Fibroblast of skin of left biceps (primary cell): ENCODE data around the gene SHKBP1.
"Not testable (repeated sequence)": the region's sequence is repeated elsewhere in the genome, so short reads cannot be mapped to it uniquely, and the experiment has no call there.

Source experiments
- DNase-seq, 2 experiments: peaks; one replicate each; pipeline ENCODE4 v3.0.0-alpha.2; 2013; ENCODE audit warnings: low read depth in 2 of 2

The SHKBP1 gene

GRCh38 chr19:40576585-40577451, at the start of gene SHKBP1:
TSS of gene SHKBP1 (plus strand) at chr19:40576873. CDS start at chr19:40576900, 27 bp downstream.
- DNase-seq, result peak; percentile 87 to 88

GRCh38 chr19:40528078-40528477, 48.6 kb upstream of the SHKBP1 start:
- no peak for DNase-seq

- no peak for DNase-seq
These were observed 48.1 kb upstream of the SHKBP1 start for GRCh38 chr19:40528533-40529092.

GRCh38 chr19:40529093-40529954, 47.3 kb upstream of the SHKBP1 start:
- peak; percentile 20 to 36 for DNase-seq

- DNase-seq, result no peak
These were observed 46.4 kb upstream of the SHKBP1 start for GRCh38 chr19:40530091-40530901.

- no peak for DNase-seq
These were observed 43.2 kb upstream of the SHKBP1 start for GRCh38 chr19:40533508-40533907.

- no peak for DNase-seq
These were observed 42.5 kb upstream of the SHKBP1 start for GRCh38 chr19:40534148-40534547.

GRCh38 chr19:40539070-40539469, 37.6 kb upstream of the SHKBP1 start:
- DNase-seq, result no peak

GRCh38 chr19:40542202-40542859, 34.3 kb upstream of the SHKBP1 start:
- DNase-seq, result no peak

- DNase-seq, result no peak
These were observed 33.6 kb upstream of the SHKBP1 start for GRCh38 chr19:40543029-40543597.

- not testable (repeated sequence) for DNase-seq
These were observed 30.4 kb upstream of the SHKBP1 start for GRCh38 chr19:40546153-40546841.

- DNase-seq, result not testable (repeated sequence)
These were observed 29.5 kb upstream of the SHKBP1 start for GRCh38 chr19:40547190-40547589.

GRCh38 chr19:40547836-40548235, 28.8 kb upstream of the SHKBP1 start:
- DNase-seq, result no peak

- DNase-seq, result no peak
These were observed 27.5 kb upstream of the SHKBP1 start for GRCh38 chr19:40549007-40549708.

- DNase-seq, result no peak
These were observed 25.7 kb upstream of the SHKBP1 start for GRCh38 chr19:40550951-40551350.

- no peak for DNase-seq
These were observed 23.8 kb upstream of the SHKBP1 start for GRCh38 chr19:40552848-40553247.

GRCh38 chr19:40553885-40554857, 22.5 kb upstream of the SHKBP1 start:
- no peak for DNase-seq
